ENCODE results near the gene KIF26A. TPM values are rescaled to one million over a fixed set of nuclear protein-coding genes. Genes with fewer than 3 reads are reported as not detected.

KIF26A gene
- polyA plus RNA-seq, 1 of the 3 experiments (the other 2 are of a cell fraction): 1.7 TPM

DNA sequence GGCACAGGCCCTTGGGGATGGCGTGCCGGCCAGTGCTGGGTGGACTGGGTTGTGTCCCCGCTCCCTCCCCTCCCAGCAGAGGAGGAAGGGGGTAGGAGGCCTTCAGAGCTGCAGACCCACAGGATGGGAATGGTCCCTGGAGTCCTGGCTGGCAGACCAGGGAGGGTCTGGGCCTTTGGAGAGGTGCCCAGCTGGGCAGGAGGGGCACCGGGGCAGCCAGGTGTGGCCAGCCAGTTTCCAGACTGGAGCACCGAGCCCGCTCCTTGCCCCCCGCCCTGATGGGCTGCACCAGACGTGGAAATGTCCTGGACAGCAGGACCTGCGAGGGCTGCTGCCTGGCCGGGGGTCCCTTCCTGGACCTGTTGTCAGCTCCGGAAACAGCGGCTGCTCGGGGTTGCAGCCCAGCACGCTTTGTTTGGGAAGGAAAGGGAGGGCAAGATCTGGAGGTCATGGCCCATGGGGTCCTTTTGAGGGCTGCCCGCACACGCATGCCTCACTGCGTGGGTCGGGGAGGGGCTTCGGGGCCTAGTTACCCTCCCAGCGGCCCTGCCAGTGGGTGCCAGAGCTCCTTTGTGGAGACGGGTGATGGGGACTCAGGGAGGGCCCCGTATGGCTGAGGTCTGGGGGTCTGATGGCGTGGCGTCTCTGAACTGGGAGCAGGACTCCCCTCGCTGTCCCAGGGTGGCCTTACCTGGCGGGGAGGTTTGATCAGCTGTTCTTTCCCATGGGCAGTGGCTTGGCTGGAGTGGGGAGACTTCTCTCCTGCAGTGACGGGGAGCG lies 9.1 kb downstream of the KIF26A start:
- TF ChIP-seq ELF1 (IDR thresholded peaks at IDR 0.05): no peak
- no peak for TF ChIP-seq CHD2 (IDR thresholded peaks at IDR 0.05; ENCODE audit: low read length, partially characterized antibody)
- TF ChIP-seq, protein P1, sequence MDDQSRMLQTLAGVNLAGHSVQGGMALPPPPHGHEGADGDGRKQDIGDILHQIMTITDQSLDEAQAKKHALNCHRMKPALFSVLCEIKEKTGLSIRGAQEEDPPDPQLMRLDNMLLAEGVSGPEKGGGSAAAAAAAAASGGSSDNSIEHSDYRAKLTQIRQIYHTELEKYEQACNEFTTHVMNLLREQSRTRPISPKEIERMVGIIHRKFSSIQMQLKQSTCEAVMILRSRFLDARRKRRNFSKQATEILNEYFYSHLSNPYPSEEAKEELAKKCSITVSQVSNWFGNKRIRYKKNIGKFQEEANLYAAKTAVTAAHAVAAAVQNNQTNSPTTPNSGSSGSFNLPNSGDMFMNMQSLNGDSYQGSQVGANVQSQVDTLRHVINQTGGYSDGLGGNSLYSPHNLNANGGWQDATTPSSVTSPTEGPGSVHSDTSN (IDR thresholded peaks at IDR 0.05): no peak
- TF ChIP-seq SMC3 (IDR thresholded peaks at IDR 0.05; ENCODE audit: low read depth, low read length): no peak
- no peak for TF ChIP-seq JUND (IDR thresholded peaks at IDR 0.05)
- no peak for TF ChIP-seq RXRA (IDR thresholded peaks at IDR 0.05; ENCODE audit: borderline replicate concordance, low read depth)
- no peak for TF ChIP-seq GABPA (IDR thresholded peaks at IDR 0.05; ENCODE audit: low read depth)
- no peak for TF ChIP-seq POLR2AphosphoS5 (IDR thresholded peaks at IDR 0.05; ENCODE audit: low read depth, low read length)
- TF ChIP-seq, protein P2, sequence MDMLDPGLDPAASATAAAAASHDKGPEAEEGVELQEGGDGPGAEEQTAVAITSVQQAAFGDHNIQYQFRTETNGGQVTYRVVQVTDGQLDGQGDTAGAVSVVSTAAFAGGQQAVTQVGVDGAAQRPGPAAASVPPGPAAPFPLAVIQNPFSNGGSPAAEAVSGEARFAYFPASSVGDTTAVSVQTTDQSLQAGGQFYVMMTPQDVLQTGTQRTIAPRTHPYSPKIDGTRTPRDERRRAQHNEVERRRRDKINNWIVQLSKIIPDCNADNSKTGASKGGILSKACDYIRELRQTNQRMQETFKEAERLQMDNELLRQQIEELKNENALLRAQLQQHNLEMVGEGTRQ (IDR thresholded peaks at IDR 0.05; ENCODE audit: borderline replicate concordance, low read depth, low read length): no peak
- TF ChIP-seq, protein P3, sequence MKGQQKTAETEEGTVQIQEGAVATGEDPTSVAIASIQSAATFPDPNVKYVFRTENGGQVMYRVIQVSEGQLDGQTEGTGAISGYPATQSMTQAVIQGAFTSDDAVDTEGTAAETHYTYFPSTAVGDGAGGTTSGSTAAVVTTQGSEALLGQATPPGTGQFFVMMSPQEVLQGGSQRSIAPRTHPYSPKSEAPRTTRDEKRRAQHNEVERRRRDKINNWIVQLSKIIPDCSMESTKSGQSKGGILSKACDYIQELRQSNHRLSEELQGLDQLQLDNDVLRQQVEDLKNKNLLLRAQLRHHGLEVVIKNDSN (IDR thresholded peaks at IDR 0.05; ENCODE audit: borderline replicate concordance, low read depth): no peak
- TF ChIP-seq RCOR1 (IDR thresholded peaks at IDR 0.05; ENCODE audit: low read length): no peak
- no peak for TF ChIP-seq RFX5 (IDR thresholded peaks at IDR 0.05; ENCODE audit: low read length)

More for the DNA sequence above, 9.1 kb downstream of the KIF26A start:
- Histone ChIP-seq H3K27ac (ENCODE audit: low read depth in 2 of 2, low read length in 1 of 2) (peak overlapping the region in 1 of 2 experiments; percentile 99; a peak in 2 of 4 replicates), H3K4me2 (no peak overlapping the region), H3K9me2 (no peaks in the 10 kb centered on the region), H3F3A (replicated peaks; ENCODE audit: insufficient read depth) (no peaks in the 10 kb centered on the region), H3K79me2 (ENCODE audit: insufficient read depth) (no peaks in the 10 kb centered on the region), H3K36me3 (replicated peaks in 1 of 2; ENCODE audit: control insufficient read depth in 1 of 2, insufficient read depth in 2 of 2, low read length in 1 of 2) (no peaks in the 10 kb centered on the region), H3K9me3 (no peaks in the 10 kb centered on the region), H4K20me1 (ENCODE audit: insufficient read depth) (no peaks in the 10 kb centered on the region), H3K4me3 (ENCODE audit: low read depth in 2 of 2, low read length in 1 of 2) (no peak overlapping the region), H3K4me1 (ENCODE audit: control insufficient read depth in 1 of 2, insufficient read depth in 2 of 2, low read depth in 1 of 2, low read length in 1 of 2) (peaks cover 16 to 98% of the 10 kb centered on the region in 2 experiments; a peak in 2 of 4 replicates), H2AFZ (ENCODE audit: low read depth) (no peak overlapping the region), H3K9ac (no peak overlapping the region), H3K27me3 (ENCODE audit: insufficient read depth) (no peaks in the 10 kb centered on the region)
- WGBS (ENCODE audit: low lambda C conversion rate): 86% methylated on average over 17 of the region's 28 CpGs
- CTCF ChIA-PET: interaction anchor here (1.1 to 7.0 kb wide), 7 partner anchors 9 to 493 kb away, joined by 3 to 48 read pairs (median 4); no protein-coding TSS in a partner anchor
- POLR2A ChIA-PET: interaction anchor here (0.7 kb wide), 2 partner anchors 77 to 150 kb away, joined by 3 read pairs; no protein-coding TSS in a partner anchor
- DNase-seq: peak; percentile 58

Data from SK-N-SH (cell line).